Fibroblast of mammary gland (primary cell): Measurements from ENCODE around the gene SLC35A2.

ENCODE experiments used
- DNase-seq: peaks from one replicate; pipeline ENCODE4 v3.0.0-alpha.2; 2010; ENCODE audit warnings: low read depth
- H3K4me3 ChIP-seq: 2 replicates; pipeline ENCODE4 v1.5.1; 2011; ENCODE audit warnings: low read depth, mild to moderate bottlenecking, low read length, moderate library complexity; ENCODE audit not compliant: control insufficient read depth
- CTCF ChIP-seq: conservative IDR thresholded peaks from 2 replicates; pipeline ENCODE4 v1.5.1; 2011; ENCODE audit warnings: low read depth, low read length, inconsistent platforms; ENCODE audit not compliant: control insufficient read depth, insufficient read depth

SLC35A2 gene

DNA sequence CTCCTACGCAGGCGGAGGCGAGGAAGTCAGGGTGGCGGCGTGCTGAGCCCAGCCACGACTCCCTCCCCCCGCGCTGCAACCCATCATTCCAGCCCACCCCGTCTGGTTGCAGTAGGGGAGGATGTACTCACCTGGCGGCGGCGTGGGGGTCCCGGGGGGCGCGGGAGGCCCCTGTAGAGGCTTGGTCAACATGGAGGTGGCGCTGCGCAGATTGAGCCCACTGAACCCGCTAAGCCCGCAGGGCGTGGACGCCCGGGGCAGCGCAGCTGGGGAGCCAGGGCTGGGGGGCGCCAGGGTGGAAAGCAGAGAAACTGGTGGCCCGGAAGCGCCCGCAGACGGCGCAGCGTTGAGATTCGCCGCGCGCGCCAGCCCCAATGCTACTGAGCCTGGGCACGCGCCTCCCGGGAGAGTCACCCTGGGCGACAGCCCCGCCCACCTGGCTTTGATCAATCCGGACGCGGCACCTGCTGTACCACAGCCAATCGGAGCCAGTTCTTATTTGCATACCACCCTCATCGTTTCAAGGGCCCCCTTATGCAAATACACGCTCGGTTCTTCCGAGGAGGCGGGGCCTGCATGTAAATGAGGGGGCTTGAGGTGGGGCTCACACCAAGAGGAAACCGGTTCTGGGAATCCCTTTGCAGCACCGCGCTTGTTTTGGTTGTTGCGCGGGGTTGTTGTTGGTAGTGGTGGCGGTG, 7.3 kb upstream of the SLC35A2 start, which contains the start of gene PIM2:
Gene PIM2 (minus strand): TSS at position 382 of the 698 bp plus-strand sequence. CDS start 190 bp downstream, at position 192.
- peak; percentile 69 for DNase-seq
- H3K4me3 ChIP-seq: peak within 1 kb of the TSS; percentile 43
- TF ChIP-seq CTCF: no peak

DNA sequence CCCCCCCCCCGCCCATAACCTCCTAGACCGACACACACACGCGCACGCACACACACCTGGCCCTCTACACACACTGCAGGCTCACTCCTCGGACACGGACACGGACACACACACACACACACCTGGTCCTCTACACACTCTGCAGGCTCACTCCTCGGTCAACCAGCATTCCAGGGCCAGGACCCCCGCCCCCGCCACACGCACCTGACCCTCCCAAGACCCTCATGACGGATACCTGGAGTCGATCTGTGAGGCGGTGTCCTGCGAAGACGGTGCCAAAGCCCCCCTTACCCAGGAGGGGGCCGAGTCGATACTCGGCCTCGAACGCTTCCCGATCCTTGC, 6.8 kb upstream of the SLC35A2 start:
- no peak for TF ChIP-seq CTCF
- DNase-seq: no peak
- peak overlapping the region; percentile 43 for H3K4me3 ChIP-seq

DNA sequence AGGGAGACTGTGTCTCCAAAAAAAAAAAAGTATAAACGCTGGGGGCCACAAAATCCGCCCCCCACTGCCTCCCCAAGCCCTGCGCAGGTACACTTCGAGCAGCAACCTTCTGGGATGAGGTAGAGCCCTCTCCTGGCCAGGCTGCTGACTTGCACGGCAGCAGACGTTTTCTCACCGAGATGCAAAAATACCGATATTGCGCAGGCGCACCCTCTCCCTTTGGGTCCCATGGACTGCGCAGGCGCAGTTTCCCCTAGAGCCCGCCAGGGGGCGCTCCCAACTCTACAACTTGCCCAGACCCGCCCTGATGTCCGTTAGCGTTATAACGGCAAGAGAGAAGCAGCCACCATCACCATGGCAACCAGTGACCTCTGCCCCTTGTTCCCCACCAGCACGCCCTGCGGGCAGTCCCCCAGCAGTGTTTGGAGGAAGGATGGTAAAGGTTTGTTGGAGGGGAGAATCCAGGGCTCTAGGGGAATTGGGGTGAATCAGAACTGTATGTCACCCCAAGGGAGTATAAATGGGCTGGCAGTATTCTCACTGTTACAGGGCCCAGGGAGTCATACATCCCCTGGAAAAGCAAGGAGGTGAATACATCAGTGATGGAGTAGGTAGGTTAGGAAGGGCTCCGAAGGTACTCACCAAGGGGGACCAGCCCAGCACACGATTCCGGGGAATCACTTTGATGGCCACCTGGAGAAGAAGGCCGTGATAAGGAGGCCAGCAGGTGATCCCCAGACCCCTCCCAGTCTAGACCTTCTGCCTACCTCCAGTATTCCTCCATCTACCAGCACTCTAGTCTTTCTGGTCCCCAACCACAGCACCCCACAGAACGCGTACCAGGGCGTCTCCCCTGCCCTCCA, 5.9 kb upstream of the SLC35A2 start:
- peak; percentile 85 for DNase-seq
- H3K4me3 ChIP-seq: peak overlapping the region; percentile 43
- TF ChIP-seq CTCF: peak; percentile 73

DNA sequence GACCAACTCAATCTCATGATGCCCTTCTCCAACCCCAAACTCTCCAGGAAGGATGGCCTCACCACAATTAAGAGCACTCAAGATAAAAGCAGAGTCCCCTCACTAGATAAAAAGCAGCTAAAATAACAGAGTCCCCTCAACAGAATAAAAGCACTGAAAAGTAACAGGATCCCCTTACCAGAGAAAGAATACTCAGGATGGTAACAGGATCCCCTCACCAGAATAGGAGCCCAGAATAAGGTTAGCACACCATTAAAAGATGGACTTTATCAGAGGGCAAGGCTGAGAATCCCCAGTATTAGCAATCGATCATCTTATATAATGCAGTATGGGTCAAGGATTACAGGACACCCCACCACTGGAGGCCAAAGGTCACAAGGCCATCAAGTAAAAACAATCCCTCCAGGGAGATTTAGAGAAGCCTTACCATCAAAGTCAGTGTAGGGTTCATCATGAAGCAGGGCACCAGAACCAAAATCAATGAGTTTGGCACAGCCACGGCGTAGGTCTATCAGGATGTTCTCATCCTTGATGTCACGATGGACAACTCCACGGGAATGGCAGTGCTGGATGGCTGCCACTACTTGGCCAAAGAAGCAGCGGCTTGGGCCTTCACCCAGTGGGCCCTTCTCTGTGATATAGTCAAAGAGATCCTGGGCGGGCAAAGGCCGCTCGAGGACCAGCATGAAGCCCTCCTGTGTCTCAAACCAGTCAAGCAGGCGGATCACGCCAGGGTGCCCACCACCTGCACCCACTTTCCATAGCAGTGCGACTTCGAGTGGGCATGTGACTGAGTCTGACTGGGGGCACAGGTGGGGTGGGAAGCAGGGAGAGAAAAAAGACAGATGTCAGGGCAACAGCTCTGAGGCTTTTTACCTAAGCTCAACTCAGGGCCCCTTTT, 3.4 kb upstream of the SLC35A2 start:
- DNase-seq: no peak
- no peak for TF ChIP-seq CTCF
- H3K4me3 ChIP-seq: no peak overlapping the region

GRCh38 chrX:48913605-48914366, 2.3 kb upstream of the SLC35A2 start:
- no peak overlapping the region for H3K4me3 ChIP-seq
- TF ChIP-seq CTCF: no peak
- DNase-seq: no peak
